ENCODE results near the gene POLDIP3.

DNA sequence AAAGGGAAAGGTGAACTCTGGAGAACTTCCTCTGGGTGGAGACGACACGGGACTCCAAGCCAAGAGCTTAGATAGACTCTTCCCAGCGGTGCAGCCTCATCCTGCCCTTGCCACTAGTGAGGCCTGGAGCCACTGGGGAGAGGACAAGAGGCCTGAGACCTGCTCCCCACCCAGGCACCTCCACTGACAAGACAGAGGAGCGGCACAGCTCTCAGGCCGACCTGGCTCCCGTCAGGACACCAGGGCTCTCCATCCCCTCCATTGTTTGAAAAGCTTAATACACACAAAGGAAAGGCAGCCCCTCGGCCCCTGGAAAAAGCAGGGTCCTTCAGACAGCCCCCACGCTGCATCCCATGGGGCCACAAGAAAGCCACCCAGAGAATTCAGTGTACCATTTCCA, 29.6 kb downstream of the POLDIP3 start:
- TF ChIP-seq, protein P1, sequence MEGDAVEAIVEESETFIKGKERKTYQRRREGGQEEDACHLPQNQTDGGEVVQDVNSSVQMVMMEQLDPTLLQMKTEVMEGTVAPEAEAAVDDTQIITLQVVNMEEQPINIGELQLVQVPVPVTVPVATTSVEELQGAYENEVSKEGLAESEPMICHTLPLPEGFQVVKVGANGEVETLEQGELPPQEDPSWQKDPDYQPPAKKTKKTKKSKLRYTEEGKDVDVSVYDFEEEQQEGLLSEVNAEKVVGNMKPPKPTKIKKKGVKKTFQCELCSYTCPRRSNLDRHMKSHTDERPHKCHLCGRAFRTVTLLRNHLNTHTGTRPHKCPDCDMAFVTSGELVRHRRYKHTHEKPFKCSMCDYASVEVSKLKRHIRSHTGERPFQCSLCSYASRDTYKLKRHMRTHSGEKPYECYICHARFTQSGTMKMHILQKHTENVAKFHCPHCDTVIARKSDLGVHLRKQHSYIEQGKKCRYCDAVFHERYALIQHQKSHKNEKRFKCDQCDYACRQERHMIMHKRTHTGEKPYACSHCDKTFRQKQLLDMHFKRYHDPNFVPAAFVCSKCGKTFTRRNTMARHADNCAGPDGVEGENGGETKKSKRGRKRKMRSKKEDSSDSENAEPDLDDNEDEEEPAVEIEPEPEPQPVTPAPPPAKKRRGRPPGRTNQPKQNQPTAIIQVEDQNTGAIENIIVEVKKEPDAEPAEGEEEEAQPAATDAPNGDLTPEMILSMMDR (conservative IDR thresholded peaks at IDR 0.05 in 1 of 2, IDR thresholded peaks at IDR 0.05 in 1 of 2; ENCODE audit: low read depth in 1 of 2, low read length in 2 of 2), result no peak
- TF ChIP-seq EZH2 (IDR thresholded peaks at IDR 0.05; ENCODE audit: low read length, missing control alignments), result no peak
